Esophagus squamous epithelium (tissue), 4 donors: Measurements from ENCODE around the gene RAB27B.

Experiments
- POLR2A ChIP-seq, 4 donors: fragments of 450-650 bp; IDR thresholded peaks; one replicate each; pipeline ENCODE4 v1.6.1; 2017; ENCODE audit warnings: antibody characterized with exemption in 4 of 4, mild to moderate bottlenecking in 4 of 4, moderate library complexity in 3 of 4
- TF ChIP-seq, protein P1 (sequence below), 6 experiments: fragments of 450-650 bp in 4 of 6; fragments of 200-600 bp in 2 of 6; sonication (generic) in 2 of 6; IDR thresholded peaks; one replicate each; pipeline ENCODE4 v1.5.1; 2016 to 2019; ENCODE audit warnings: antibody characterized with exemption in 6 of 6, mild to moderate bottlenecking in 4 of 6, moderate library complexity in 4 of 6

DNA sequence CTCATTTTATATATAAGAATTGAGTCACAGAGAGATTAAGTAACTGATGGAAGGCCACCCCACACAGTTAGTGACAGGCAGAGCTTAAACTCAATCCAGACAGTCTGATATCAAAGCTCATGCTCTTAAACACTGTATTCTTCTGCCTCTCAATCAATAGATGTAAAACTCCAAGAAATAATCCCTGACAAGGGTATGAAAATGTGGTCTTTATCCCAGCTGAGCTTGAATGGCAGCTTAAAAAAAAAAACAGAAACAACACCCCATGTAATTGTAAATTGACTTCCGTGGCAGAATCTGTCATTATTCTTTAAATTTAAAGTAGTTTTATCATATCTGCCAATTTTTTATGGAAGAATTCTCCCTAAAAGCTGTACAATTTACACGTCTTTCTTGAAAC, 60.1 kb downstream of the RAB27B start:
- TF ChIP-seq, protein P1, sequence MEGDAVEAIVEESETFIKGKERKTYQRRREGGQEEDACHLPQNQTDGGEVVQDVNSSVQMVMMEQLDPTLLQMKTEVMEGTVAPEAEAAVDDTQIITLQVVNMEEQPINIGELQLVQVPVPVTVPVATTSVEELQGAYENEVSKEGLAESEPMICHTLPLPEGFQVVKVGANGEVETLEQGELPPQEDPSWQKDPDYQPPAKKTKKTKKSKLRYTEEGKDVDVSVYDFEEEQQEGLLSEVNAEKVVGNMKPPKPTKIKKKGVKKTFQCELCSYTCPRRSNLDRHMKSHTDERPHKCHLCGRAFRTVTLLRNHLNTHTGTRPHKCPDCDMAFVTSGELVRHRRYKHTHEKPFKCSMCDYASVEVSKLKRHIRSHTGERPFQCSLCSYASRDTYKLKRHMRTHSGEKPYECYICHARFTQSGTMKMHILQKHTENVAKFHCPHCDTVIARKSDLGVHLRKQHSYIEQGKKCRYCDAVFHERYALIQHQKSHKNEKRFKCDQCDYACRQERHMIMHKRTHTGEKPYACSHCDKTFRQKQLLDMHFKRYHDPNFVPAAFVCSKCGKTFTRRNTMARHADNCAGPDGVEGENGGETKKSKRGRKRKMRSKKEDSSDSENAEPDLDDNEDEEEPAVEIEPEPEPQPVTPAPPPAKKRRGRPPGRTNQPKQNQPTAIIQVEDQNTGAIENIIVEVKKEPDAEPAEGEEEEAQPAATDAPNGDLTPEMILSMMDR (IDR thresholded peaks at IDR 0.05), result no peak
- no peak for TF ChIP-seq POLR2A (IDR thresholded peaks at IDR 0.05)
